Thoracic aorta (tissue), 2 donors: Measurements from ENCODE around the gene MCM5. TPM values are rescaled to one million over a fixed set of nuclear protein-coding genes. Genes with fewer than 3 reads are reported as not detected.

ENCODE experiments used
- ATAC-seq: fragments of 150-250 bp; one replicate; pipeline ENCODE4 v1.8.0; 2017; ENCODE audit warnings: low read depth; ENCODE audit not compliant: insufficient number of reproducible peaks, low FRiP score
- DNase-seq: peaks from one replicate; pipeline ENCODE4 v3.0.0-alpha.2; 2020; ENCODE audit warnings: low spot score
- H3K27ac ChIP-seq, 2 donors: fragments of 200-600 bp; sonication (generic); 1 replicate in 1 of 2; 2 replicates in 1 of 2; pipeline ENCODE4 v1.5.1; 2016; ENCODE audit warnings: mild to moderate bottlenecking in 2 of 2, moderate library complexity in 2 of 2
- H3K27me3 ChIP-seq: fragments of 200-600 bp; sonication (generic); replicated peaks from 2 replicates; pipeline ENCODE4 v1.6.0; 2016; ENCODE audit warnings: mild to moderate bottlenecking; ENCODE audit not compliant: insufficient read depth
- H3K36me3 ChIP-seq: fragments of 200-600 bp; sonication (generic); one replicate; pipeline ENCODE4 v1.5.1; 2016
- H3K4me1 ChIP-seq, 2 donors: fragments of 200-600 bp; sonication (generic); 1 replicate in 1 of 2; 2 replicates in 1 of 2; pipeline versions ENCODE4 v1.5.1 to v1.6.0; 2016; ENCODE audit warnings: low read depth in 2 of 2, mild to moderate bottlenecking in 1 of 2; ENCODE audit not compliant: control insufficient read depth in 1 of 2
- H3K4me3 ChIP-seq: fragments of 200-600 bp; sonication (generic); 2 replicates; pipeline ENCODE4 v1.5.1; 2016; ENCODE audit warnings: mild to moderate bottlenecking
- H3K9me3 ChIP-seq: fragments of 200-600 bp; sonication (generic); 2 replicates; pipeline ENCODE4 v1.5.1; 2016
- total RNA-seq, 2 donors: library from RNA; depleted of rRNA; stranded (reverse); fragments of >200 nt; gene quantifications; one replicate each; pipeline versions ENCODE4 v1.1.0 to v1.2.3, GENCODE V29; 2016
- TF ChIP-seq, protein P1 (sequence below): fragments of 200-600 bp; sonication (generic); IDR thresholded peaks from one replicate; pipeline ENCODE4 v1.5.1; 2019; ENCODE audit warnings: antibody characterized with exemption

The MCM5 gene
- total RNA-seq, 2 donors from 2014 or later = 18.1 to 53.1 TPM

- peaks cover 3% of the 10 kb centered on the region for H3K36me3 ChIP-seq
- TF ChIP-seq, protein P1, sequence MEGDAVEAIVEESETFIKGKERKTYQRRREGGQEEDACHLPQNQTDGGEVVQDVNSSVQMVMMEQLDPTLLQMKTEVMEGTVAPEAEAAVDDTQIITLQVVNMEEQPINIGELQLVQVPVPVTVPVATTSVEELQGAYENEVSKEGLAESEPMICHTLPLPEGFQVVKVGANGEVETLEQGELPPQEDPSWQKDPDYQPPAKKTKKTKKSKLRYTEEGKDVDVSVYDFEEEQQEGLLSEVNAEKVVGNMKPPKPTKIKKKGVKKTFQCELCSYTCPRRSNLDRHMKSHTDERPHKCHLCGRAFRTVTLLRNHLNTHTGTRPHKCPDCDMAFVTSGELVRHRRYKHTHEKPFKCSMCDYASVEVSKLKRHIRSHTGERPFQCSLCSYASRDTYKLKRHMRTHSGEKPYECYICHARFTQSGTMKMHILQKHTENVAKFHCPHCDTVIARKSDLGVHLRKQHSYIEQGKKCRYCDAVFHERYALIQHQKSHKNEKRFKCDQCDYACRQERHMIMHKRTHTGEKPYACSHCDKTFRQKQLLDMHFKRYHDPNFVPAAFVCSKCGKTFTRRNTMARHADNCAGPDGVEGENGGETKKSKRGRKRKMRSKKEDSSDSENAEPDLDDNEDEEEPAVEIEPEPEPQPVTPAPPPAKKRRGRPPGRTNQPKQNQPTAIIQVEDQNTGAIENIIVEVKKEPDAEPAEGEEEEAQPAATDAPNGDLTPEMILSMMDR = peak; percentile 98
- ATAC-seq = peak; percentile 83
- peaks cover 4% of the 10 kb centered on the region for H3K9me3 ChIP-seq
- H3K27me3 ChIP-seq = no peaks in the 10 kb centered on the region
- peaks cover 0 to 7% of the 10 kb centered on the region in 2 donors for H3K4me1 ChIP-seq
- DNase-seq = peak; percentile 42
- H3K27ac ChIP-seq = no peak overlapping the region
- no peak overlapping the region for H3K4me3 ChIP-seq
Observed at GRCh38 chr22:35430897-35431322, 31.0 kb downstream of the MCM5 start.

DNA sequence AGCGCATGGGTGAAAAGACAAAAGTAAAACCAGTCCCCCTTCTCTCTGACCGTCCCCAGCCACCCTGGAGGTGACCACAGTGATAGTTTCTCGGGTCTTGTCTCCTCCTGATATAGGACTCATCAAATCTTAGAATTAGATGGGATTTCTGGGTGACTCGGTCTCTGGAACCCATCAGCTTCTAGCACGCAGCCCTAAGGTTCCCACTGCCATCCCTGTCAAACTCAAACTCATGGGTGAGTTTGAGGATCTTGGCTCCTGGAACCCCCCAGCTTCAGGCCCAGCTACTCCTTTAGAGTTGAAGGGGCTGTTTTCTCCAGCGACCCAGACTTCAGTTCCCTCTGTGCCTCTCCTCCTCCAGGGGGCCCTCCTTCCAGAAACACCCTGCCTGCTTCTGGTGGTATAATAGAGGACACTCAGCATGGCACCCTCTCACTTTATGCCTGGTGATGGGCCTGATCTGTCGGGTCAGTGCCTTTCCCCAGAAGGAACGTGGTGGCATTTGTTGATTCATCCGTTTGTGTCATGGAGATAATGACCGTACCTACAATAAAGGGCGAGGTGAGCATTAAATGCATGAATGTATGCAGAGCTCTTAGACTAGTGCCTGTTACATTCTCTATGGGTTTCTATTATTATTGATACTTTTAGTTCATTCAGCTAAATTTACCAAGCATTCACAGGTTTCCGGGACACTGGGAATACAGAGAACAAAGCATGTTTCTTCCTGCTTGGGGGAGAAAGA lies 31.7 kb downstream of the MCM5 start:
- no peak for DNase-seq
- Histone ChIP-seq H3K9me3 (peaks cover 4% of the 10 kb centered on the region), H3K36me3 (peaks cover 3% of the 10 kb centered on the region), H3K4me1 (peaks cover 0 to 7% of the 10 kb centered on the region in 2 donors), H3K27ac (no peak overlapping the region), H3K27me3 (no peaks in the 10 kb centered on the region), H3K4me3 (no peak overlapping the region)
- no peak for ATAC-seq
- TF ChIP-seq, protein P1 = no peak

DNA sequence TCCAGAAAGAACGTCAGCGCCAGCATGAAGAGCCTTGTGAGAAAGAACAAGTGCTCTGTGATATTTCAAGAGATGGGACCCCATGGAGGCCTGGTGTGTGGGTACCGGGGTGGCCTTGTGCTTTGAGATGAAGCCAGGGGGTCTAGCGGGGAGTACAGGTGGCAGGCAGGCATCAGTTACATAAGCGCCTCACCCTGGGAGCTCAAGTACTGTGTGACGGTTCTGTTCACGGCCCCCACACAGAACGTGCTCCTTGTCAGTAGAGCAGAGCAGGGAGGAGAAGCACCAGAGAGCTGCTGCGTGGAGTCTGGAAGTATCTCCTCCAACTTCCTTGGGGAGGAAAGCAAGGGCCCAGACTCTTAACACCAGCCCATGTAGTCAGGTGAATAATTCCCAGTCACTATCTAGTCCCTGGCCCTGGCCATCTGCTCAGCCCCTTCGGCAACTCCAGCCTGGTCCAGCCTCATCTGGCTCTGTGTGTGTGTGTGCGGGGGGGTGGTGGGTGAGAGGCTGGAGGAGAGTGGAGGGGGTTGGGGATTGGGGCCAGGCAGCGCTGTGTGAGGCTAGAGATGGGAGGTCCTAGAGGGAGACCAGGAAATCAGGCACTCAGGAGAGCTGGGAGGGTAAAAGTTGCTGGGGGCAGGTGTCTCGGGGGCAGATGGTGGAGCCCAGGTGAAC lies 32.4 kb downstream of the MCM5 start:
- Histone ChIP-seq H3K27me3 (no peaks in the 10 kb centered on the region), H3K36me3 (peaks cover 3% of the 10 kb centered on the region), H3K9me3 (peaks cover 4% of the 10 kb centered on the region), H3K4me1 (peaks cover 0 to 7% of the 10 kb centered on the region in 2 donors), H3K4me3 (no peak overlapping the region), H3K27ac (no peak overlapping the region)
- no peak for ATAC-seq
- TF ChIP-seq, protein P1 = no peak
- DNase-seq = no peak

GRCh38 chr22:35434061-35434710 lies 34.2 kb downstream of the MCM5 start:
- Histone ChIP-seq H3K4me1 (peaks cover 0 to 7% of the 10 kb centered on the region in 2 donors), H3K4me3 (no peak overlapping the region), H3K9me3 (peaks cover 4% of the 10 kb centered on the region), H3K36me3 (peaks cover 3% of the 10 kb centered on the region), H3K27ac (no peak overlapping the region), H3K27me3 (no peaks in the 10 kb centered on the region)
- TF ChIP-seq, protein P1 = no peak
- ATAC-seq (no peak), DNase-seq (no peak)

DNA sequence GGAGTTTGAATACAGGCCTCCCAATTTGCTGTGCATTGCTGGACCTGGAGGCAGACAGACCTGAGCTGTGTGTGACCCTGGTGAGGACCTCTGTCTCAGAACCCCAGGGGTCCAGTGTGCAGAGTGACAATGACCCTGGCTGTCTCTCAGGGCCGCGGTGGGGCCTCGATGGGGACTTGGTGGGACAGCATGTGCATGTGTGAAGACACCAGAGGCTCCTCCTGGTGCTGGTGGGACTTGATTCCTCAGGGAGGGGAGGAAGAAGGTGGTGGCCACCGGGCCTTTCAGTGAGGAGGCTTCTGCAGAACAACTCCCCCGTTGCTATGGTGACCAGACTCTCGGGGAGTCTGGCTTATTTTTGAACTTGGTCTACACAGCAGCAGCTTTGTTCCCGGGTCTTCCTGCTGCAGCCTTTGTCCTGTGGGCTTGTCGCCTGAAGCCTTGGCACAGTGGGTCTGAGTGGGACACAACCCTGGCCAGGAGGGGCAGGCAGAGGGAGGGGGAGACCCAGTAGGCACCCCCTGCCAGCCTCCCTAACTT lies 35.3 kb downstream of the MCM5 start:
- no peaks in the 10 kb centered on the region for H3K27me3 ChIP-seq
- ATAC-seq = no peak
- peaks cover 4% of the 10 kb centered on the region for H3K9me3 ChIP-seq
- H3K4me3 ChIP-seq = no peak overlapping the region
- H3K36me3 ChIP-seq = peaks cover 3% of the 10 kb centered on the region
- no peak overlapping the region for H3K27ac ChIP-seq
- TF ChIP-seq, protein P1 = no peak
- H3K4me1 ChIP-seq = peaks cover 0 to 7% of the 10 kb centered on the region in 2 donors
- no peak for DNase-seq
